OCI-LY7 (cell line): ENCODE measurements around the gene EGFR. TPM values are rescaled to one million over a fixed set of nuclear protein-coding genes. Genes with fewer than 3 reads are reported as not detected.

Experiments used
- BruUV-seq: library from RNA; stranded (reverse); fragments of 400-500 nt; replicated peaks from 2 replicates; lab custom pipeline; 2021; lab: Mats Ljungman, UMichigan
- CTCF ChIA-PET: fragments of 300-600 bp; sonication (Branson Sonifier 250); formaldehyde crosslinking; loops from one replicate; lab custom pipeline; 2022; ENCODE audit warnings: antibody characterized with exemption; ENCODE audit not compliant: unreplicated experiment; lab: Charles Lee
- POLR2A ChIA-PET: fragments of 300-600 bp; sonication (Branson Sonifier 250); formaldehyde crosslinking; loops from one replicate; lab custom pipeline; 2022; ENCODE audit warnings: antibody characterized with exemption; lab: Charles Lee
- DNase-seq: peaks from one replicate; pipeline ENCODE4 v3.0.0-alpha.2; 2015; ENCODE audit warnings: low spot score
- H2AFZ ChIP-seq: fragments of 200-600 bp; sonication (generic), shearing (Covaris generic); 2 replicates; pipeline ENCODE4 v1.6.1; 2014; ENCODE audit warnings: mild to moderate bottlenecking, antibody characterized with exemption, low read length, moderate library complexity
- H3K27ac ChIP-seq: fragments of 200-600 bp; sonication (generic); 2 replicates; pipeline ENCODE4 v1.5.1; 2014; ENCODE audit warnings: mixed run types, low read depth, mild to moderate bottlenecking, moderate library complexity, low read length, inconsistent platforms; ENCODE audit not compliant: poor library complexity, severe bottlenecking
- H3K36me3 ChIP-seq: fragments of 200-600 bp; sonication (generic); 2 replicates; pipeline ENCODE4 v1.6.1; 2014; ENCODE audit warnings: mild to moderate bottlenecking, antibody characterized with exemption, low read length, moderate library complexity, mixed read lengths; ENCODE audit not compliant: insufficient read depth
- H3K4me1 ChIP-seq: fragments of 200-600 bp; sonication (generic); 2 replicates; pipeline ENCODE4 v1.5.1; 2014; ENCODE audit warnings: mild to moderate bottlenecking, low read length; ENCODE audit not compliant: insufficient read depth, poor library complexity, severe bottlenecking
- H3K4me2 ChIP-seq: fragments of 200-600 bp; sonication (generic); 2 replicates; pipeline ENCODE4 v1.6.1; 2014; ENCODE audit warnings: mild to moderate bottlenecking, low read length
- H3K4me3 ChIP-seq: fragments of 200-600 bp; sonication (generic); 2 replicates; pipeline ENCODE4 v1.5.1; 2014; ENCODE audit warnings: mild to moderate bottlenecking, low read depth, low read length; ENCODE audit not compliant: poor library complexity, severe bottlenecking
- H3K79me2 ChIP-seq: fragments of 200-600 bp; sonication (generic); 2 replicates; pipeline ENCODE4 v1.6.1; 2016; ENCODE audit warnings: low read depth, mild to moderate bottlenecking, low read length, moderate library complexity, mixed read lengths; ENCODE audit not compliant: insufficient read depth
- H3K9me2 ChIP-seq: fragments of 200-600 bp; sonication (generic); 2 replicates; pipeline ENCODE4 v1.6.1; 2016; ENCODE audit warnings: mild to moderate bottlenecking, low read length, mixed read lengths; ENCODE audit not compliant: insufficient read depth
- H3K9me3 ChIP-seq: fragments of 200-600 bp; sonication (generic); 2 replicates; pipeline ENCODE4 v1.6.1; 2014; ENCODE audit warnings: mild to moderate bottlenecking, mixed run types, low read length, mixed read lengths
- H4K20me1 ChIP-seq: fragments of 200-600 bp; sonication (generic); 2 replicates; pipeline ENCODE4 v1.6.1; 2014; ENCODE audit warnings: mild to moderate bottlenecking, antibody characterized with exemption, low read length, moderate library complexity, mixed read lengths; ENCODE audit not compliant: insufficient read depth
- CTCF ChIP-seq: fragments of 200-600 bp; sonication (generic); conservative IDR thresholded peaks from 2 replicates; pipeline ENCODE4 v1.5.1; 2014; ENCODE audit warnings: mild to moderate bottlenecking, antibody characterized with exemption, low read length, moderate library complexity, mixed read lengths
- EZH2phosphoT487 ChIP-seq: fragments of 200-600 bp; sonication (generic); IDR thresholded peaks from 2 replicates; pipeline ENCODE4 v1.6.1; 2018; ENCODE audit warnings: low read depth, borderline replicate concordance, mild to moderate bottlenecking, mixed run types, antibody characterized with exemption, low read length, moderate library complexity, mixed read lengths
- intact Hi-C: fragments of 100-400 bp; cut with micrococcal nuclease; formaldehyde crosslinking; loops from one replicate; pipeline ENCODE4 v1.10.0; 2022; ENCODE audit not compliant: unreplicated experiment
- total RNA-seq, 2 experiments: library from RNA; depleted of rRNA in 1 of 2; stranded (reverse); fragments of >200 nt in 1 of 2; shearing (Covaris generic) in 1 of 2; gene quantifications; 2 replicates each; pipeline ENCODE4 v1.2.3, GENCODE V29; 2014 to 2022

Gene EGFR
- total RNA-seq, 2 experiments from 2014 or later = 0.27 TPM; not detected in 1

GRCh38 chr7:55118426-55118825 lies 99.6 kb downstream of the EGFR start:
- H3K9me3 ChIP-seq = no peaks in the 10 kb centered on the region
- no peaks in the 10 kb centered on the region for H3K4me1 ChIP-seq
- intact Hi-C loops = no loop called here
- H4K20me1 ChIP-seq = no peaks in the 10 kb centered on the region
- no peak for DNase-seq
- H2AFZ ChIP-seq = no peak overlapping the region
- no peaks in the 10 kb centered on the region for H3K9me2 ChIP-seq
- ChIA-PET POLR2A (no interaction called here), CTCF (no interaction called here)
- no peak overlapping the region for H3K4me3 ChIP-seq
- no peak overlapping the region for H3K27ac ChIP-seq
- H3K4me2 ChIP-seq = no peak overlapping the region
- BruUV-seq = no TSS peak
- TF ChIP-seq EZH2phosphoT487 (no peak), CTCF (no peak)
- H3K36me3 ChIP-seq = no peaks in the 10 kb centered on the region
- no peaks in the 10 kb centered on the region for H3K79me2 ChIP-seq

- Histone ChIP-seq H3K9me2 (no peaks in the 10 kb centered on the region), H3K36me3 (no peaks in the 10 kb centered on the region), H3K79me2 (no peaks in the 10 kb centered on the region), H3K4me1 (no peaks in the 10 kb centered on the region), H4K20me1 (no peaks in the 10 kb centered on the region), H3K4me3 (no peak overlapping the region), H3K4me2 (no peak overlapping the region), H3K27ac (no peak overlapping the region), H3K9me3 (no peaks in the 10 kb centered on the region), H2AFZ (no peak overlapping the region)
- no peak for TF ChIP-seq CTCF
- no TSS peak for BruUV-seq
- ChIA-PET POLR2A (no interaction called here), CTCF (no interaction called here)
- DNase-seq = no peak
- intact Hi-C loops = no loop called here
Measured at GRCh38 chr7:55119571-55119970, 100.8 kb downstream of the EGFR start.

- H3K27ac ChIP-seq = no peak overlapping the region
- no peak overlapping the region for H2AFZ ChIP-seq
- intact Hi-C loops = no loop called here
- H3K9me3 ChIP-seq = no peaks in the 10 kb centered on the region
- H3K4me2 ChIP-seq = no peak overlapping the region
- POLR2A ChIA-PET = no interaction called here
- no peaks in the 10 kb centered on the region for H3K4me1 ChIP-seq
- CTCF ChIA-PET = no interaction called here
- no peak for TF ChIP-seq CTCF
- TF ChIP-seq EZH2phosphoT487 = no peak
- H3K36me3 ChIP-seq = no peaks in the 10 kb centered on the region
- DNase-seq = no peak
- no peaks in the 10 kb centered on the region for H4K20me1 ChIP-seq
- no peak overlapping the region for H3K4me3 ChIP-seq
- no TSS peak for BruUV-seq
- no peaks in the 10 kb centered on the region for H3K9me2 ChIP-seq
- no peaks in the 10 kb centered on the region for H3K79me2 ChIP-seq
Measured at GRCh38 chr7:55120074-55120473, 101.3 kb downstream of the EGFR start.
